Measurements from ENCODE around the gene CSPG5.
A peak's percentile ranks its signal among the peaks of the same experiment; 100 is the strongest.

CSPG5 gene

DNA sequence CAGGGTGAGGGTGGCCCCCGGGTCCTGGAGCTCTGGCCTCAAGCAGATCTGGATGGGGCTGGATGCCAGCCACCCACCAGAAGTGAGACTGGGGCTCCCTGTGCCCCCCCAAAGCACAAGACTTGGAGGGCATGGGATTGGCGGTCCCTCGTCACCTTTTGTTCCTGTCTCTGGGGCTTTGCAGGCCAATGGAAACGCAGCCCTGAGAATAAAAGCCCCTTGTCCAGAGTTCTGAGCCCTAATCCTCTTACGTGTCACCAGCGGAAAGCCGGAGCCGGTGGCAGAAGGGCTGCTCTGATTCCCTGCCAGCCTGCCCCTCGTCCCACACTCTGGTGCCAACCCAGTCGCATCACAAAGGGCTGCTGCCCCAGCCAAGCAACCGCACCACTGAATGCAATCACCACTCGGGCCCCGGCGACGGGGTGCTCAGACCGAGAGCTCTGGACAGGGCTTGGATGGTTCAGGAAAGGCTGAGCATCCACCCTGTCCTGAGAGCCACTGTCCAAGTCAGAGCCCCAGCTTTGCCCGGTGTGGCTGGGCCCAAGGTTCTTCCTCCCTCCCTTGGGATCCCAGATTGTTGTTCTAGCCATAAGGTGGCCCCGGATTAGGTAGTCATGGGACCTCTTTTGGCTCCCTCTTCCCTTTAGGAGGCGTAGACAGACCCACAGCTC is 42.3 kb downstream of the CSPG5 start:
- DNase-seq, result no peak

DNA sequence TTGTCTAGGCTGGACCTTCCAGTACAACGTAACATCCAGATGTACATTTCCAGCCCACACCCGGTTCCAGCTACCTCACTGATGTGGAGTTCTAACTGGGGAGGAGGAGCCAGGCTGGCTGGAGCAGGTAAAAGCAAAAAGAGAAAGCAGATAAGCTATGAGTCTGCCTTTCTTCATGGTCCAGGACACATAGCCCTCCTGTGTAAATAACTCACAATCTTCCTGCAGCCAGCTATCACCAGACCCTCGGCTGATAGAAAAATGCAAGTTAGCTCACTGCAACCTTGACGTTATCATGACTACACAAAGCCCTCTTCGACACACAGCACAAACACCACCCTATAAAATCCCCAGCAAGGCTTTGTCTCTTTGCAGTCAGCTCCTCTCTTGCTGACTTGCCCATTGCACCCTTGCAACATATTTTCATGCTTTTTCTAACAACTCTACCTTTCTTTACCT is 44.6 kb downstream of the CSPG5 start:
- DNase-seq, result no peak

DNA sequence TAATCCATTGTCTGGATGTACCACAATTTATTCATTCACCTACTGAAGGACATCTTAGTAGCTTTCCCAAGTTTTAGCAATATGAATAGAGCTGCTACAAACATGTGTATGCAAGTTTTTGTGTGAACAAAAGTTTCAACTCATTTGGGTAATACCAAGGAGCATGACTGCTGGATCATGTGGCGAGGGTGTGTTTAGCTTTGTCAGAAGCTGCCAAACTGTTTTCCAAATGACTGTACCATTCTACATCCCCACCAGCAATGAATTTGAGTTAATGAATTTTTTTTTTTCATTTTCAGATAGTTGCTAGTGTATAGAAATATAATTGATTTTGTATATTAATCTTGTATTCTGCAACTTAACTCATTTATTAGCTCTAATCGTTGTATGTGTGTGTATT is 45.2 kb downstream of the CSPG5 start:
- no peak for DNase-seq

DNA sequence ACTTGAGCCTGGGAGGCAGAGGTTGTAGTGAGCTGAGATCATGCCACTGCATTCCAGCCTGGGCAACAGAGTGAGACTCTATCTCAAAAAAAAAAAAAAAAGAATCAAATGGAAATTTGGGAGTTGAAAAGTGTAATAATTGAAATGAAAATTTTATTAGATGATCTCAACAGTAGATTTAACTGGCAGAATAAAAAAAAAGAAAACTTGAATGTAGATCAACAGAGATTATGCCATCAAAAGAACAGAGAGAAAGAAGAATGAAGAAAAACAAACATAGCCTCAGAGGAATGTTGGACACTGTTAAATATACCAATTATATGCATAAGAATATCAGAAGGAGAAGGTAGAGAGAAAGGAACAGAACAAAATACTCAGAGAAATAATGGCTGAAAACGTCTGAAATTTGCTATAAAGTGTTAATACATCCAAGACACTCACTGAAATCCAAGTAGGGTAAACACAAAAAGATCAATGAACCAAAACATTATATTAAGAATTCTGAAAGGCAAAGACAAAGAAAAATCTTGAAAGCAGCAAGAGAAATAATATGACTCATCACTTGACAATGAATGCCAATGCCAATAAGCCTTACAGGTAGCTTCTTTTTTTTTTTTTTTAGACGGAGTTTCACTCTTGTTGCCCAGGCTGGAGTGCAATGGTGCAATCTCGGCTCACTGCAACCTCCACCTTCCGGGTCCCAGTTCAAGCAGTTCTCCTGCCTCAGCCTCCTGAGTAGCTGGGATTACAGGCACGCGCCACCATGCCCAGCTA is 50.5 kb downstream of the CSPG5 start:
- DNase-seq, result no peak

DNA sequence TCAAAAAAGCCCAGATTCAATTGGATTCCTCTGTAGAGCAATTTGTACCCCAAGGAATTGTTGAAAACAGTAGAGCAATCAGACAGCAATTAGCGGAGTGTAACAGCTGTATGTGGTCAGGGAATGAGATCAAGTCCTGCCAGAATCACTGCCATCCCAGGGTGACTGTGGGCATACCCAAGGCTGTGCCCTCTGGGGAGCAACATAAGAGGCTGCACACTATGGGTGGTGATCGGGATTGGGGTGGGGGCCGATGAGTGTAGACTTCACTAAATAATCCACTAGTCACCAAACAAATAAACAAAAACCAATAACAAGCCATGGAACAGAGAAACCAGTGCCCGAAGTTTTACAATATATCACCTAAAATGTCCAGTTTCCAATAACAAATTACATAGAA is 53.0 kb downstream of the CSPG5 start:
- no peak for DNase-seq

DNA sequence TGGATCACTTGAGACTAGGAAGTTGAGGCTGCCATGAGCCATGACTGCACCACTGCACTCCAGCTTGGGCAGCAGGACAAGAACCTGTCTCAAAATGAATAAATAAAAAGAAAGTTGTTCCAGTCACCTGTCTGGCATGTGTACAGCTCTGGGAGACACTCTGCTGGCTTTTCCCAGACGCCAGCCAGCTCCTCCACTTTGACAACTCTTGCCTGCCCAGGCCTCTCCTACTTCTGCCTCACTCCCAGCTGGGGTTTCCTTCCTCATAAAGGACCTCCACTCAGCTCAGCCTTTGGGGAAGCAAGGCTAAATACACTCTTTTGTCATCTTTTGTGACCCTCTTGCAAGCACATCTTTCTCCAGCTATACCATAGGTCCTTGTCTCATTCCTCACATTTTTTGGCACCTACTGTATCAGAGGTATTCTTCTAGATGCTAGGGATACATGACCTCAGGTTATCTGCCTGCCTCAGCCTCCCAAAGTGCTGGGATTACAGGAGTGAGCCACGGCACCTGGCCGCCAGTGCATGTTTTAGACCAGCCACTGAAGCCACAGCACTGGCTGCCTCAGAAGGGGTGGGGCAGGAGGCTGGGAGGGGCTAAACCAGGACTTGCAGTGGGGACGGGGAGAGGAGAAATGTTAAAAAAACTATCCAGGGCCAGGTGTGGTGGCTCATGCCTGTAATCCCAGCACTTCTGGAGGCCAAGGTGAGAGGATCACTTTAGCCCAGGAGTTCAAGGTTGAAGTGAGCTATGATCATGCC is 55.2 kb downstream of the CSPG5 start:
- no peak for DNase-seq

DNA sequence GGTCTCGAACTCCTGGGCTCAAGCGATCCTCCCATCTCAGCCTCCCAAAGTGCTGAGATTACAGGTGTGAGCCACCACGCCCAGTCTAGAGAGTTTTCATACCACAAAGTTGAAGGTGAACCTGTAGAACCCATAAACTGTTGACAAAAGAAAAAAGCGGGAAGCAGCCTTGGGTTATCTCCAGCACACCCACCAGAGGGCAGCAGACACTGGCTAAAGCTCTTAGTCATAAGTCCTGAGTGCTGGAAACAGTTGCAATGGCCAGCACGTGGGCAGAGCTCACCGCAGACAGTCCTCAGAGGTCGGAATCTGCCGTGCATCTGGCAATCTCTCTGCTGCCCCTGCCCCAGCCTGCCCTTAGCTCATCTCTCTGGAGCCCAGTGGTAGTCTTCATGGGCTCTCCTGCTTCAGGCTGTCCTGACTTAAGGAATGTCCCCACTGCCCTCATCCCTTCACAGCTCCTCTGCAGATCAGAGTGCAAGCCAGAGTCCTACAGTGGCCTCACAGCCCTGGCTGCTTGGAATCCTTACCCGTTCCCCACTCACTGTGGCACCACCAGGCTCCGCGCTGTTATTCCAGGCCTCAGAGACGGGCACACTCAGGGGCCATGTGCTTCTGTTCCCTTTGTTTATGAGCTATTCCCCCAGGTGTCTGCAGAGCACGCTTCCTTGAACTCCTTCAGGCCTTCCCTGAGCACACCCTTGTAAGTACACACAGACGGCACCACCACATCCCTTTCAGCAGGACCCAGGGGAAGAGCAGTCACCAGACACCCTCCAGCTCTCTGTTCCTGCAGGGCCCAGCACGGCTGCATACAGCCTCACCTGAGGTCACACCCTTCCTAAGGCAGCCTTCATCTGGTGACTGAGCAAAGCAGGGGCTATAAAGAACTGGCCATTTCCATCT is 56.3 kb downstream of the CSPG5 start:
- DNase-seq, result peak; percentile 58

DNA sequence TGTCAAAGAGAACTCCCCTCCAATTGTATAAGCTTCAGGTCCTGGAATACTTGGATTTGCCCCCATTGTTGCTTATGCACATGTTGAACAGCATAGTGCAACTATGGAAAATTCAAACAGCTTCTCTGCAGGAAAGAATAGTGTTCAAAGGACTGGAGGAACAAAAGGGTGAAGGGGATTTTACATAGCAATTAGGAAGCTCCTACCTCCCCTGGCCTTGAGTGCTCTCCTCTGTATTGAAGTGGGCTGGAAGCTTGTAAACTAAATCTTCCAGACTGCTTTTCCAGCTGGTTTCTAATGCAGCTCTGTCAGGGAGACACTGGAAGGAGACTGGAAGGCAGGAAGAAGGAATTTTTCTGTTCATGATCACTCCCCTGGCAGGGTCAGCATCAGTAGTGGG is 57.9 kb downstream of the CSPG5 start:
- DNase-seq, result no peak

DNA sequence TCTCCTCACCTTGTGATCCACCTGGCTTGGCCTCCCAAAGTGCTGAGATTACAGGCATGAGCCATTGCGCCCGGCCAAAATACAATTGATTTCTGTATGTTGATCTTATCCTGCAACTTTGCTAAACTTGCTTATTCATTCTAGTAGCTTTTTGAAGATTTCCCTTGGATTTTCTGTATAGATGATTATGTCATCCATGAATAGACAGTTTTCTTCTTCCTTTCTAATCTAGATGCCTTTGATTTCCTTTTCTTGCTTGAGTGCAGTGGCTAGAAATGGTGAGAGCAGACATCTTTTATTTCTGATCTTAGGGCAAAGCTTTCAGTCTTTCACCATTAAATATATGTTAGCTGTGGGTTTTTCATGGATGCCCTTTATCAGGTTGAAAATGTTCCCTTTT is 60.7 kb downstream of the CSPG5 start:
- no peak for DNase-seq

DNA sequence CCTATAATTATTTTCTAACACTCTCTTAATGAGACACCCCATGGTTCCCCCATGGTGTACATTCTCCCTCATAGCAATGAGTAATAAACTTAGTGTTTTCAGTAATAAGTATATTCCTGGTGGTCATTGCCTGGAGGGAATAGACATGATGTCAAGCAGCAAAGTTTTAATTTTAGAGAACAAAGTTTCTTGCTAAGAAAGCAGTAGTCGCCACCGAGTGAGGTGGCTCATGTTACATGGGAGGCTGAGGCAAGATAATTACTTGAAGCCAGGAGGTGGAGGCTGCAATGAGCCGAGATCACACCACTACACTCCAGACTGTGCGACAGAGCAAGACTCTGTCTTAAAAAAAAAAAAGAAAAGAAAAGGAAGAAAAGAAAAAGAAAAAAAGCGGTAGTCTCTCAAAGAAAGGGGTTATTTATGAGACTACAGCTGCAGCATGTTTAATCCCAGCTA is 62.8 kb downstream of the CSPG5 start:
- no peak for DNase-seq

DNA sequence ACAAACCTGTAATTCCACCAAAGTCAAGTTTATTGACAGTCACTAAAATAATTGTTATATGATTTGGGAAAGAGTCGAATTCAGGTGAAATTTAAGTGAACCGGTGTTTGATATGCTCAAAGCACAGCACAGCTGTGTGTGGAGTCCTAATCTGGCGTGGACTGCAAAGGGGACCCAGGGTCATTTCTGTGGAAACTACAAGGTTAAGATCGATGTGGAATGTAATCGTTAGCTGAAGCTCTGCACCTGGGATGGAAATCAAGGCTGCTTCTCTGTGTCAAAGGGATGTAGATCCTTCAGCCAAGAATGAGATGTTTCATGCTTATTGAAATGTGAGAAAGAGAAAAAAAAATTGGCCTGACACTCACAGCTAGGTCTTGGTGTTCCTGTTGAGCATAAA is 63.6 kb downstream of the CSPG5 start:
- no peak for DNase-seq

DNA sequence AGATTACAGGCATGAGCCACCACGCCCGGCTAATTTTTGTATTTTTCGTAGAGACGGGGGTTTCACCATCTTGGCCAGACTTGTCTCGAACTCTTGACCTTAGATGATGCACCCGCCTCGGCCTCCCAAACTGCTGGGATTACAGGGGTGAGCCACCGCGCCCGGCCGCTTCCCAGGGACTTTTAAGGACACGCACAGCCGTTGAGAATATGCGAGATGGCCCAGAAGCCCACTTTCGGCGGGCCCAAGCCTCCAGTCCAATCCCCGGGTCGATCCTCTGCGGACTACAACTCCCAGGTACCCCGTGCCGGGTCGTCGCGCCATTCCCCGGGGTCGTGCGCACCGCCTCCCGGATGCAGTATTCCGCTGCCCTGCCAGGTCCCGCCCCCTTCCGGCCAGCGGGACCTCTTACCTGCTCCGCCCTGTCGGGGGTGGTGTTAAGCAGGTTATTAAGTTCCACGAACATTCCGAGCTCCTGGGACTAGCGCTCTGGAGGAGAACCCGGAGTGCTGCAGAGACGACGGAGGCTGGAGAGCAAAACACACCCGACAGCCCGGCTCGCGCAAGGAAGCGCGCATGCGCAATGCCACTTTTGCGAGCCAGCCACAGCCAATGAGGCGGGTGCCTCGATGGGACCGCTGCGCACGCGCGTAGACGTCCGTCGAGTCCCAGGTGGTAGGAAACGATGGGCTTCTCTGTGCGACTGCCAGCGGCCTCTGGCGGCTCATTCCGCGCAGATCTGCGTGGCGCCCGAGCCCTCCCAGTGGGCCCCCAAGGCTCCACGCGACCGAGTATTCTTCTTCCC is 65.3 kb downstream of the CSPG5 start, which contains the start of gene ELP6:
Gene ELP6 (minus strand): TSS at position 588 of the 805 bp plus-strand sequence. CDS start 122 bp downstream, at position 466.
- DNase-seq, result peak; percentile 95

DNA sequence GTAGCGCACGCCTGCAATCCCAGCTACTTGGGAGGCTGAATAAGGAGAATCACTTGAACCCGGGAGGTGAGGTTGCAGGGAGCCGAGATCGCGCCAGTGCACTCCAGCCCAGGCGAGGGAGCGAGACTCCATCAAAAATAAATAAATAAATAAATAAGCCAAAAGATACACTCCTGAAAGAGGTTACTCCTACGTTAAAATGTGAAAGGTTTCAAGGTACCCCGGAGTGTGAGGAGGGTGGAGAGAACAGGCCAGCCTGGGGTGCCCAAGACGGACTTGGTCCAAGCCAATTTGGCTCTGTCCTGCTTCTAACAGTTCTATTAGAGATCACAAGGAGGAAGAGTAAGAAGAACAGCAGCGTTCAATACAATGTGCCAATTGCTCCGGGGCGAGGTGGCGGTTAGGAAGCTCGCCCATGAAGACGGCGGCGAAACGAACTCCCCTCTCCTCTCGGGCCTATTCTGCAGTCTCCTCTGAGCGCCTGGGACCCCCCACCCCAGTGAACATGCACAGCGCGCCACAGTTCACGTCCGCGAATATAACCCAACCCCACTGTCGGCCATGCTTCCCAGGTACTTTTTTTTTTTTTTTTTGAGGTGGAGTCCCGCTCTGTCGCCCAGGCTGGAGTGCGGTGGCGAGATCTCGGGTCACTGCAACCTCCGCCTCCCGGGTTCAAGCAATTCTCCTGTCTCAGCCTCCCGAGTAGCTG is 66.1 kb downstream of the CSPG5 start:
- peak; percentile 7 for DNase-seq
